ENCODE data around the gene PBX4. TPM values are rescaled to one million over a fixed set of nuclear protein-coding genes. Genes with fewer than 3 reads are reported as not detected.

The PBX4 gene
- total and polyA plus RNA-seq, 2 donors (not counting 3 experiments of a cell fraction or from before 2014, with no cell fraction given), result not detected

DNA sequence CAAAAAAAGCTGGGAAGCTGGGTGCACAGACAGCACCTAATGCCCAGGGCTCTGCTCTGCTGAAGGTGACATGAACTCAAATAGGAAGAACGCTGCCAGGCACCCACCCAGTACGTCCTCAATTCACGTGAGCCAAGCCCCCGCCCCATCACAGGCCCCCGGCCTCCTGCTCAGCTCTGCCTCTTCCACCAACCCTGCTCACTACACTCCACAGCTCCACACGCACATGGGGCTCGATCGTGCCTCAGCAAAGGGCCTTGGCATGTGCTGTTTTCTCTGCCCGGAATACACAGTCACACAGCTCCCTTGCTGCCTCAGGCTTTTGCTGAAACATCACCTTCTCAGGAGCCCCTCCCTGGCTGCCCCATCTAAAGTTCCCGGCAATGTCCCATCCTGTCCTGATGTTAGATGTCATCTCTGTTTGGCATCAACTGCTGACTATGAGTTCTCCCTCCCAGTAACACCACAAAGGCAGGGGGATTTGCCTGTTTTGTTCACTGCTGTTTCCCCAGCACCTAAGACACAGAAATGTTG is 42.7 kb upstream of the PBX4 start:
- Histone ChIP-seq H3K4me2 (ENCODE audit: insufficient read depth, low read length) (no peak overlapping the region), H4K20me1 (replicated peaks; ENCODE audit: control insufficient read depth, extremely low read depth, insufficient read depth, low read length) (no peaks in the 10 kb centered on the region), H2AFZ (ENCODE audit: low read depth, low read length) (no peak overlapping the region), H3K36me3 (ENCODE audit: control insufficient read depth in 2 of 2, extremely low read depth in 1 of 2, insufficient read depth in 2 of 2, low read length in 2 of 2) (peaks cover 9 to 26% of the 10 kb centered on the region in 2 experiments), H3K9ac (replicated peaks; ENCODE audit: extremely low read depth, insufficient read depth, low read length) (no peak overlapping the region), H3K9me1 (replicated peaks; ENCODE audit: control insufficient read depth, extremely low read depth, insufficient read depth, low read length) (no peaks in the 10 kb centered on the region), H3K4me3 (replicated peaks in 1 of 3; ENCODE audit: insufficient read depth in 1 of 3, low read depth in 1 of 3, low read length in 3 of 3) (no peak overlapping the region), H3K79me2 (ENCODE audit: control insufficient read depth, insufficient read depth, low read length) (peaks cover 22% of the 10 kb centered on the region), H3K27me3 (ENCODE audit: control insufficient read depth in 2 of 2, insufficient read depth in 2 of 2, low read length in 2 of 2) (no peaks in the 10 kb centered on the region), H3K27ac (ENCODE audit: insufficient read depth, low read depth, low read length) (no peak overlapping the region), H3K4me1 (ENCODE audit: control insufficient read depth, extremely low read depth, insufficient read depth, low read length) (peaks cover 3% of the 10 kb centered on the region), H3K9me3 (replicated peaks; ENCODE audit: control insufficient read depth, insufficient read depth, low read length) (no peaks in the 10 kb centered on the region)
- intact Hi-C loops (cut with micrococcal nuclease) (loop anchor here (10.0 kb wide), 1 partner anchor 244 kb away; the partner anchor contains the start of gene ZNF93), dilution Hi-C loops (cut with MboI; ENCODE audit: extremely low pct_ligation_motif_present, low sequenced_read_pairs) (no loop called here)
- no TSS peak for BruUV-seq (replicated peaks)
- TF ChIP-seq, protein P1, sequence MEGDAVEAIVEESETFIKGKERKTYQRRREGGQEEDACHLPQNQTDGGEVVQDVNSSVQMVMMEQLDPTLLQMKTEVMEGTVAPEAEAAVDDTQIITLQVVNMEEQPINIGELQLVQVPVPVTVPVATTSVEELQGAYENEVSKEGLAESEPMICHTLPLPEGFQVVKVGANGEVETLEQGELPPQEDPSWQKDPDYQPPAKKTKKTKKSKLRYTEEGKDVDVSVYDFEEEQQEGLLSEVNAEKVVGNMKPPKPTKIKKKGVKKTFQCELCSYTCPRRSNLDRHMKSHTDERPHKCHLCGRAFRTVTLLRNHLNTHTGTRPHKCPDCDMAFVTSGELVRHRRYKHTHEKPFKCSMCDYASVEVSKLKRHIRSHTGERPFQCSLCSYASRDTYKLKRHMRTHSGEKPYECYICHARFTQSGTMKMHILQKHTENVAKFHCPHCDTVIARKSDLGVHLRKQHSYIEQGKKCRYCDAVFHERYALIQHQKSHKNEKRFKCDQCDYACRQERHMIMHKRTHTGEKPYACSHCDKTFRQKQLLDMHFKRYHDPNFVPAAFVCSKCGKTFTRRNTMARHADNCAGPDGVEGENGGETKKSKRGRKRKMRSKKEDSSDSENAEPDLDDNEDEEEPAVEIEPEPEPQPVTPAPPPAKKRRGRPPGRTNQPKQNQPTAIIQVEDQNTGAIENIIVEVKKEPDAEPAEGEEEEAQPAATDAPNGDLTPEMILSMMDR (IDR thresholded peaks at IDR 0.05; ENCODE audit: extremely low read depth in 1 of 2, insufficient read depth in 1 of 2, low read depth in 1 of 2, low read length in 2 of 2), result no peak
- TF ChIP-seq MYC (IDR thresholded peaks at IDR 0.05; ENCODE audit: low read depth, low read length) (no peak), JUN (IDR thresholded peaks at IDR 0.05; ENCODE audit: borderline replicate concordance, insufficient read depth, insufficient read length, low read depth) (no peak), POLR2AphosphoS5 (IDR thresholded peaks at IDR 0.05; ENCODE audit: insufficient read depth, low read depth, low read length) (no peak), EZH2 (IDR thresholded peaks at IDR 0.05; ENCODE audit: borderline replicate concordance, low read depth, low read length, severe bottlenecking) (no peak), GATA2 (IDR thresholded peaks at IDR 0.05; ENCODE audit: insufficient read depth, insufficient read length, low read depth, low read length) (no peak), FOS (IDR thresholded peaks at IDR 0.05; ENCODE audit: borderline replicate concordance, insufficient read depth, low read length) (no peak), POLR2A (IDR thresholded peaks at IDR 0.05; ENCODE audit: low read depth, low read length) (no peak)
- TF ChIP-seq, protein P2, sequence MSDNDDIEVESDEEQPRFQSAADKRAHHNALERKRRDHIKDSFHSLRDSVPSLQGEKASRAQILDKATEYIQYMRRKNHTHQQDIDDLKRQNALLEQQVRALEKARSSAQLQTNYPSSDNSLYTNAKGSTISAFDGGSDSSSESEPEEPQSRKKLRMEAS (IDR thresholded peaks at IDR 0.05; ENCODE audit: insufficient read depth, insufficient read length), result no peak
- FAIRE-seq (no peak), DNase-seq (ENCODE audit: low read depth, low spot score) (no peak)
- ChIA-PET POLR2A (no interaction called here), CTCF (no interaction called here)
